Glutamatergic neuron (in vitro differentiated cells): ENCODE measurements around the gene HIGD2B. TPM values are rescaled to one million over a fixed set of nuclear protein-coding genes. Genes with fewer than 3 reads are reported as not detected.

Experiments used
- DNase-seq: peaks from one replicate; pipeline ENCODE4 v3.0.0; 2022
- H3K27ac Mint-ChIP-seq: one replicate; pipeline ENCODE4 v1.8.0; 2020; ENCODE audit warnings: mild to moderate bottlenecking, mixed read lengths, inconsistent platforms; ENCODE audit not compliant: unreplicated experiment
- H3K27me3 Mint-ChIP-seq: one replicate; pipeline ENCODE4 v1.8.0; 2020; ENCODE audit warnings: mild to moderate bottlenecking, moderate library complexity, mixed read lengths, inconsistent platforms; ENCODE audit not compliant: unreplicated experiment
- H3K36me3 Mint-ChIP-seq: one replicate; pipeline ENCODE4 v1.8.0; 2020; ENCODE audit warnings: mild to moderate bottlenecking, mixed read lengths, inconsistent platforms; ENCODE audit not compliant: unreplicated experiment
- H3K4me1 Mint-ChIP-seq: one replicate; pipeline ENCODE4 v1.8.0; 2020; ENCODE audit warnings: mild to moderate bottlenecking, low read depth, mixed read lengths, inconsistent platforms; ENCODE audit not compliant: unreplicated experiment
- H3K4me3 Mint-ChIP-seq: one replicate; pipeline ENCODE4 v1.8.0; 2020; ENCODE audit warnings: mild to moderate bottlenecking, mixed read lengths, inconsistent platforms; ENCODE audit not compliant: unreplicated experiment
- H3K9me3 Mint-ChIP-seq: one replicate; pipeline ENCODE4 v1.8.0; 2020; ENCODE audit warnings: mild to moderate bottlenecking, moderate library complexity, mixed read lengths, inconsistent platforms; ENCODE audit not compliant: unreplicated experiment
- long read RNA-seq: library from polyadenylated mRNA; unstranded; transcript quantifications from one replicate; pipeline ENCODE4 v2.0.0, GENCODE V29; 2020; ENCODE audit not compliant: unreplicated experiment
- total RNA-seq: library from RNA; stranded (reverse); fragmentation: NEBNext Ultra II Directional; extraction: Animal tissue kit (Norgen Biotek cat#: 25700); gene quantifications from one replicate; pipeline ENCODE4 v1.2.1, GENCODE V29; 2021; ENCODE audit not compliant: unreplicated experiment
- TF ChIP-seq, protein P1 (sequence below): fragments of 200-600 bp; sonication (generic); IDR thresholded peaks from one replicate; pipeline ENCODE4 v1.5.0; 2021; ENCODE audit not compliant: partially characterized antibody, unreplicated experiment

Gene HIGD2B, protein sequence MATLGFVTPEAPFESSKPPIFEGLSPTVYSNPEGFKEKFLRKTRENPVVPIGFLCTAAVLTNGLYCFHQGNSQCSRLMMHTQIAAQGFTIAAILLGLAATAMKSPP
- not detected for total RNA-seq
- long read RNA-seq: 0 reads

- H3K36me3 Mint-ChIP-seq: no peaks in the 10 kb centered on the region
- no peaks in the 10 kb centered on the region for H3K9me3 Mint-ChIP-seq
- TF ChIP-seq, protein P1, sequence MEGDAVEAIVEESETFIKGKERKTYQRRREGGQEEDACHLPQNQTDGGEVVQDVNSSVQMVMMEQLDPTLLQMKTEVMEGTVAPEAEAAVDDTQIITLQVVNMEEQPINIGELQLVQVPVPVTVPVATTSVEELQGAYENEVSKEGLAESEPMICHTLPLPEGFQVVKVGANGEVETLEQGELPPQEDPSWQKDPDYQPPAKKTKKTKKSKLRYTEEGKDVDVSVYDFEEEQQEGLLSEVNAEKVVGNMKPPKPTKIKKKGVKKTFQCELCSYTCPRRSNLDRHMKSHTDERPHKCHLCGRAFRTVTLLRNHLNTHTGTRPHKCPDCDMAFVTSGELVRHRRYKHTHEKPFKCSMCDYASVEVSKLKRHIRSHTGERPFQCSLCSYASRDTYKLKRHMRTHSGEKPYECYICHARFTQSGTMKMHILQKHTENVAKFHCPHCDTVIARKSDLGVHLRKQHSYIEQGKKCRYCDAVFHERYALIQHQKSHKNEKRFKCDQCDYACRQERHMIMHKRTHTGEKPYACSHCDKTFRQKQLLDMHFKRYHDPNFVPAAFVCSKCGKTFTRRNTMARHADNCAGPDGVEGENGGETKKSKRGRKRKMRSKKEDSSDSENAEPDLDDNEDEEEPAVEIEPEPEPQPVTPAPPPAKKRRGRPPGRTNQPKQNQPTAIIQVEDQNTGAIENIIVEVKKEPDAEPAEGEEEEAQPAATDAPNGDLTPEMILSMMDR: no peak
- peak within 1 kb of the TSS; percentile 92 for H3K4me3 Mint-ChIP-seq
- H3K27me3 Mint-ChIP-seq: no peaks in the 10 kb centered on the region
- H3K4me1 Mint-ChIP-seq: peaks cover 3% of the 10 kb centered on the region
- H3K27ac Mint-ChIP-seq: peak within 1 kb of the TSS; percentile 92
- DNase-seq: peak; percentile 92
Measured at GRCh38 chr15:72685925-72686794, at the start of gene HIGD2B, which contains the start of gene BBS4. Gene HIGD2B, minus strand, starts transcription at chr15:72686182. Its CDS starts 9,808 bp downstream, at chr15:72676374. Gene BBS4, plus strand, starts transcription at chr15:72686207. Its CDS starts 21 bp downstream, at chr15:72686228.

DNA sequence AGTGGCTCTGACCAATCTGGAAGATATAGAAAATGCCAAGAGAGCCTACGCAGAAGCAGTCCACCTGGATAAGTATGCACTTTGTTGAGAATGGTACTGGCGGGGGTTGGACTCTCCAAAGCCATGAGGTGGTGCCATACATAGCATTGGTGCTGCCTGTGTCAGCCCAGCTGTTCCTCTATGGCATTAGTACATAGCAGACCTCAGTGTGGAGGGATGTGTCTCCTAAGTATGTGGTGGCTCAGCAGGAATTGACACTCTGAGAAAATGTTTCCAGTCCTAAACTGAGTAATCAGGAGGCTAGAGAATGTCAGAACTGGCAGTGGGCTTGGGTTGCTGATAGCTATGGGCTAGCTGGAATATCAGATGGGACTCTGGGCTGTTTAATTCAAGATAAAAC lies 49.1 kb upstream of the HIGD2B start:
- TF ChIP-seq, protein P1: no peak
- Mint-ChIP-seq H3K4me1 (no peaks in the 10 kb centered on the region), H3K36me3 (no peaks in the 10 kb centered on the region), H3K9me3 (no peaks in the 10 kb centered on the region), H3K27me3 (peaks cover 2% of the 10 kb centered on the region), H3K27ac (no peak overlapping the region), H3K4me3 (no peak overlapping the region)
- no peak for DNase-seq

DNA sequence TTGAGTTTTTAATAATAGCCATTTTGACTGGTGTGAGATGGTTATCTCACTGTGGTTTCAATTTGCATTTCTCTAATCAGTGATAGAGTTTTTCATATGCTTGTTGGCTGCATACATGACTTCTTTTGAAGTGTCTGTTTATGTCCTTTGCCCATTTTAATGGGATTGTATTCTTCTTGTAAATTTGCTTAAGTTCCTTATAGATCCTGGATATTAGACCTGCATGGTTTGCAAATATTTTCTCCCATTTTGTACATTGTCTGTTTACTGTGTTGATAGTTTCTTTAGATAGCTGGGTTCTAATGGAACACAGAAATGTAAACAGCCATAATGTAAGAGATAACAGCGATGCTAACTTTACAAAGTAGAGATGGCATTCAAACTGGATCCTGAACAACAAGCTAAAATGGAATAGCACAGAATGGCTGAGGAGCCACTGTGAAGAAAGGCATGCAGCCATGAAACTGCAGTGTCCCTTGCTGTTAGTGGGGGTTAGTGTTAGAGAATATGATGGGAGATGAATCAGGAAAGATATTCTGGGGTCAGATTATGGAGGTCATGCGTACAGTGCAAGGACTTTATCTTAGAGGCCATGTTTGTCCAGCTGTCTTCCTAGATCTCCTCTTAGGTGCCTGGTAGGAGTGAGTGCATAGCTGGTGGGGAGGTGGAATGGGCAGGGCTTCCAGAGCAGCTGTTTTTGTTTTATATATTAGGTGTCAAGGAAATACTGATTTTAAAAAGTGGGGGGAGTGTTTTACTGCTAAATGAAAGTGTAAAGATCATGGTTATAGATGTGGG lies 48.2 kb upstream of the HIGD2B start:
- DNase-seq: no peak
- Mint-ChIP-seq H3K4me3 (no peak overlapping the region), H3K27ac (no peak overlapping the region), H3K27me3 (peaks cover 2% of the 10 kb centered on the region), H3K9me3 (no peaks in the 10 kb centered on the region), H3K36me3 (no peaks in the 10 kb centered on the region), H3K4me1 (no peaks in the 10 kb centered on the region)
- TF ChIP-seq, protein P1: no peak

DNA sequence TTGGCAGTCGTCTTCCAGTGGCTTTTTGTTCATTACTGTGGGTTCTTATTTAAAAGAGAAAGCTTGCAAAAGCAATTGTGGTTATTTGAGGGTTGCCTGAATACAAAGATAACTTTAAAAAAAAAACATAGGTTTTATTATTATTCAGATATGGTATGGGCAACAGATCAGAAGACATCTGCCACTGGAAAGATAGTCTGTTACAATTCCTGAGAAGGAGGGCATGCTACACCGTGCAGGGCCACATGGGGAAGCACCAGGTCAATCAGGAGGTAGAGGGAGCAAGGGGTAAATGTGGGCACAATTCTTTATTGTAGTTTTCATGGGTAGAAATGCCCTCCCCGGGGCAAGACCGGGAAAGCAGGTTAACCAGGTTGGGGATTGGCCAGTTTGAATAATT lies 46.5 kb upstream of the HIGD2B start:
- Mint-ChIP-seq H3K9me3 (no peaks in the 10 kb centered on the region), H3K4me3 (no peak overlapping the region), H3K27me3 (no peaks in the 10 kb centered on the region), H3K27ac (no peak overlapping the region), H3K4me1 (no peaks in the 10 kb centered on the region), H3K36me3 (no peaks in the 10 kb centered on the region)
- DNase-seq: no peak
- TF ChIP-seq, protein P1: no peak
